Liver (tissue), 9 donors: ENCODE measurements around the gene APELA. TPM values are rescaled to one million over a fixed set of nuclear protein-coding genes. Genes with fewer than 3 reads are reported as not detected.
"Not testable (repeated sequence)": the region's sequence is repeated elsewhere in the genome, so short reads cannot be mapped to it uniquely, and the experiment has no call there.

Source experiments
- DNase-seq: peaks from one replicate; pipeline ENCODE4 v3.0.0-alpha.2; 2017; ENCODE audit warnings: low spot score
- H3K27ac ChIP-seq, 2 donors: one replicate each; pipeline ENCODE4 v1.7.0; 2013; ENCODE audit warnings: inconsistent platforms in 2 of 2, low read length in 2 of 2, control low read depth in 1 of 2, low read depth in 1 of 2, mild to moderate bottlenecking in 1 of 2
- H3K27me3 ChIP-seq, 4 donors: one replicate each; pipeline versions ENCODE4 v1.6.1 to v1.7.0; 2013; ENCODE audit warnings: low read length in 3 of 4, inconsistent platforms in 1 of 4, mild to moderate bottlenecking in 1 of 4, moderate library complexity in 1 of 4; ENCODE audit not compliant: control insufficient read depth in 4 of 4, insufficient read depth in 4 of 4
- H3K36me3 ChIP-seq, 4 donors: one replicate each; pipeline versions ENCODE4 v1.6.1 to v1.7.0; 2013; ENCODE audit warnings: low read length in 3 of 4, mild to moderate bottlenecking in 3 of 4, low read depth in 1 of 4, moderate library complexity in 1 of 4; ENCODE audit not compliant: control insufficient read depth in 4 of 4, insufficient read depth in 3 of 4
- H3K4me1 ChIP-seq, 4 donors: one replicate each; pipeline versions ENCODE4 v1.6.1 to v1.7.0; 2013; ENCODE audit warnings: low read length in 3 of 4, mild to moderate bottlenecking in 3 of 4, moderate library complexity in 1 of 4; ENCODE audit not compliant: control insufficient read depth in 4 of 4, insufficient read depth in 4 of 4
- H3K4me3 ChIP-seq, 3 donors: one replicate each; pipeline versions ENCODE4 v1.6.1 to v1.7.0; 2013; ENCODE audit warnings: low read length in 3 of 3, control low read depth in 1 of 3, low read depth in 1 of 3, mild to moderate bottlenecking in 1 of 3
- H3K9ac ChIP-seq, 2 donors: one replicate each; pipeline ENCODE4 v1.7.0; 2013; ENCODE audit warnings: low read length in 2 of 2, mild to moderate bottlenecking in 2 of 2, moderate library complexity in 2 of 2, control low read depth in 1 of 2, low read depth in 1 of 2
- H3K9me3 ChIP-seq, 4 donors: one replicate each; pipeline versions ENCODE4 v1.6.1 to v1.7.0; 2013; ENCODE audit warnings: low read length in 3 of 4; ENCODE audit not compliant: control insufficient read depth in 4 of 4
- EGR1 ChIP-seq, 2 donors: IDR thresholded peaks; 2 replicates each; pipeline ENCODE4 v1.6.1; 2016 to 2018; ENCODE audit warnings: antibody characterized with exemption in 2 of 2, low read depth in 2 of 2
- FOXA1 ChIP-seq: IDR thresholded peaks from 2 replicates; pipeline ENCODE4 v1.6.1; 2016; ENCODE audit warnings: antibody characterized with exemption
- HNF4A ChIP-seq, 2 donors: conservative IDR thresholded peaks; 2 replicates each; pipeline ENCODE4 v1.6.1; 2016; ENCODE audit warnings: antibody characterized with exemption in 2 of 2, mild to moderate bottlenecking in 2 of 2
- MAX ChIP-seq: IDR thresholded peaks from 2 replicates; pipeline ENCODE4 v1.6.1; 2016; ENCODE audit warnings: antibody characterized with exemption
- NR2F2 ChIP-seq: IDR thresholded peaks from 2 replicates; pipeline ENCODE4 v1.6.1; 2016; ENCODE audit warnings: antibody characterized with exemption
- RAD21 ChIP-seq, 2 donors: IDR thresholded peaks; 2 replicates each; pipeline ENCODE4 v1.6.1; 2016; ENCODE audit warnings: antibody characterized with exemption in 2 of 2, mild to moderate bottlenecking in 2 of 2
- REST ChIP-seq: IDR thresholded peaks from 2 replicates; pipeline ENCODE4 v1.6.1; 2016; ENCODE audit warnings: antibody characterized with exemption, mild to moderate bottlenecking
- RXRA ChIP-seq, 2 donors: IDR thresholded peaks; 2 replicates each; pipeline ENCODE4 v1.6.1; 2017 to 2018; ENCODE audit warnings: antibody characterized with exemption in 2 of 2, mild to moderate bottlenecking in 1 of 2
- WGBS: extraction: QIAGEN DNeasy Blood & Tissue Kit; methylation state at CpG from one replicate; pipeline ENCODE4 v1.1.7; 2013; 5-methylcytosine and 5-hydroxymethylcytosine counted together
- polyA plus RNA-seq, 2 donors: library from polyadenylated mRNA; stranded (reverse) in 1 of 2; unstranded in 1 of 2; fragments of 200-250 nt in 1 of 2; fragments of >200 nt in 1 of 2; fragmentation: Nextera tagmentation in 1 of 2; extraction: Ambion mirVana in 1 of 2; gene quantifications; one replicate each; pipeline versions ENCODE4 v1.2.1 to v1.2.3, GENCODE V29; 2013 to 2015
- total RNA-seq, 2 donors: library from RNA; depleted of rRNA; stranded (reverse); fragments of >200 nt; gene quantifications; one replicate each; pipeline ENCODE4 v1.2.3, GENCODE V29; 2014
- TF ChIP-seq, protein P1 (sequence below): fragments of 150-350 bp; IDR thresholded peaks from 2 replicates; pipeline ENCODE4 v1.5.1; 2017; ENCODE audit warnings: improper control_type of control experiment, low read depth, low read length; ENCODE audit not compliant: missing input control
- donor health status: healthy.
- donor health status: healthy.
- donor health status: healthy.
- donor health status: healthy.
- donor health status: healthy.

The APELA gene
- total and polyA plus RNA-seq, 4 donors = 1.6 TPM; not detected in 3

DNA sequence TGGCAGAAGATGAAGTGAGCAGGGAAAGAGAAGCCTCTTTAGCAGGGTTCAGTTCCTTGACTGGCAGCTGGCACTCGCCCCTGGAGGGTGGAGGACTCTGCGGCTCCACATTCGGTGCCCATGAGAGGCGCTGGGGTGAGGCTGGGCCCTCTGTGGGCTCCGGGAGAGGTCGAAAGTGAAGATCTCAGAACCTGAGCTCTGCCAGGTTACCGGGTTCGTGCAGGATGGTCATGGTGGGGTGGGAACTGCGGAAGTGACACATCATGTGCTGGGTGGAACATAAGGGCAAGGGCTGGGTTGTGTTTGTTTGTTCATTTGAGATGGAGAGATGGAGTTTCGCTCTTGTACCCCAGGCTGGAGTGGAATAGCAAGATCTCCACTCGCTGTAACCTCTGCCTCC is 56.3 kb downstream of the APELA start:
- Histone ChIP-seq H3K27me3 (no peaks in the 10 kb centered on the region), H3K9ac (no peak overlapping the region), H3K4me1 (no peaks in the 10 kb centered on the region), H3K4me3 (no peak overlapping the region), H3K9me3 (no peaks in the 10 kb centered on the region), H3K36me3 (no peaks in the 10 kb centered on the region), H3K27ac (no peak overlapping the region)
- no peak for TF ChIP-seq FOXA1
- TF ChIP-seq EGR1 (IDR thresholded peaks at IDR 0.05; ENCODE audit: low read depth in 2 of 2) = no peak
- TF ChIP-seq NR2F2 = no peak
- no peak for TF ChIP-seq MAX
- TF ChIP-seq, protein P1, sequence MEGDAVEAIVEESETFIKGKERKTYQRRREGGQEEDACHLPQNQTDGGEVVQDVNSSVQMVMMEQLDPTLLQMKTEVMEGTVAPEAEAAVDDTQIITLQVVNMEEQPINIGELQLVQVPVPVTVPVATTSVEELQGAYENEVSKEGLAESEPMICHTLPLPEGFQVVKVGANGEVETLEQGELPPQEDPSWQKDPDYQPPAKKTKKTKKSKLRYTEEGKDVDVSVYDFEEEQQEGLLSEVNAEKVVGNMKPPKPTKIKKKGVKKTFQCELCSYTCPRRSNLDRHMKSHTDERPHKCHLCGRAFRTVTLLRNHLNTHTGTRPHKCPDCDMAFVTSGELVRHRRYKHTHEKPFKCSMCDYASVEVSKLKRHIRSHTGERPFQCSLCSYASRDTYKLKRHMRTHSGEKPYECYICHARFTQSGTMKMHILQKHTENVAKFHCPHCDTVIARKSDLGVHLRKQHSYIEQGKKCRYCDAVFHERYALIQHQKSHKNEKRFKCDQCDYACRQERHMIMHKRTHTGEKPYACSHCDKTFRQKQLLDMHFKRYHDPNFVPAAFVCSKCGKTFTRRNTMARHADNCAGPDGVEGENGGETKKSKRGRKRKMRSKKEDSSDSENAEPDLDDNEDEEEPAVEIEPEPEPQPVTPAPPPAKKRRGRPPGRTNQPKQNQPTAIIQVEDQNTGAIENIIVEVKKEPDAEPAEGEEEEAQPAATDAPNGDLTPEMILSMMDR = no peak
- TF ChIP-seq RAD21 (IDR thresholded peaks at IDR 0.05) = no peak
- no peak for TF ChIP-seq HNF4A (conservative IDR thresholded peaks at IDR 0.05)
- DNase-seq = no peak
- WGBS = 82% methylated on average over 11 of the region's 11 CpGs

DNA sequence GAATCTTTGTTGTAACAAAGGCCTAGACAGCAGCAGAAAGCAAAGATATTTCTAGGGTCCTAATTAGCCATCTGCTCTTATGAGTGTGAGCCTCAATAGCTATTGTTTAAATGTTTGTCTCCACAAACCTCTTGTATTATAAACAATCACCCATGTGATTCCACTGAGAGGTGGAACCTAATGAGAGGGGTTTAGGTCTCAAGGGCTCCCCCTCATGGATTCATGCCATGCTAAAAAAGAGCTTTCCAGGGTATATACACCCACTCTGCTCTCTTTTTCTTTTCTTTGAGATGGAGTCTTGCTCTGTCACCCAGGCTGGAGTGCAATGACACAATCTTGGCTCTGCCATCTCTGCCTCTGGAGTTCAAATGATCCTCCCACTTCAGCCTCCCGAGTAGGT is 58.4 kb downstream of the APELA start:
- H3K9ac ChIP-seq = no peak overlapping the region
- no peaks in the 10 kb centered on the region for H3K4me1 ChIP-seq
- no peaks in the 10 kb centered on the region for H3K36me3 ChIP-seq
- WGBS = 60% methylated on average over 1 of the region's 1 CpG
- H3K27me3 ChIP-seq = peaks cover 0 to 2% (median 0%) of the 10 kb centered on the region in 4 donors
- H3K9me3 ChIP-seq = no peaks in the 10 kb centered on the region
- DNase-seq = no peak
- no peak overlapping the region for H3K27ac ChIP-seq
- TF ChIP-seq NR2F2 (no peak), RAD21 (IDR thresholded peaks at IDR 0.05) (no peak), HNF4A (conservative IDR thresholded peaks at IDR 0.05) (no peak), MAX (no peak), RXRA (IDR thresholded peaks at IDR 0.05) (no peak), REST (no peak)
- no peak overlapping the region for H3K4me3 ChIP-seq

DNA sequence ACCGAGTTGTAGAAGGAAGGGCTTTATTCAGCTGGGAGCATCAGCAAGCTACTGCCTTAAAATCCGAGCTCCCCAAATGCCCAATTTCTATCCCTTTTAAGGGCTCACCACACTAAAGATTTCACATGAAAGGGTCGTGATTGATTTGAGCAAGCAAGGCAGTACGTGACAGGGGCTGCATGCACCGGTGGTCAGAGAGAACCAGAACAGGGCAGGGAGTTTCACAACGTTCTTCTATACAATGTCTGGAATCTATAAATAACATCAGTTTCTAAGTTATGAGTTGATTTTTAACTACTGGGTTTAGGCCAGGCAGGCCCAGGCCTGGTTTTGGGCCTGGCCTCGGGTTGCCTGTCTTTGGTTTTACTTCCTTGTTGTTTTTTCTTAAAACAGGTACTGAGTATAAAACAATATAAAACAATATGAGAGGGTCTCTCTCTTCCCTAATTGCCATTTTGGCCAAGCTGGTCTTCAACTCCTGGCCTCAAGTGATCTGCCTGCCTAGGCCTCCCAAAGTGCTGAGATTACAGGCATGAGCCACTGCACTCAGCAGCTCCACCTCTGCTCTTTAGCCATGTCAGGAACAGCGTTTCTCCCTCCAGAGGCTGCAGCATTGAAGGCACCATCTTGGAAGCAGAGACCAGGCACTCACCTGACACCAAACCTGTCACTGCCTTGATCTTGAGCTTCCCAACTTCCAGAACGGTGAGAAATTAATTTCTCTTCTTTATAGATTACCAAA is 59.1 kb downstream of the APELA start:
- H3K9ac ChIP-seq, H3K4me1 ChIP-seq, H3K27me3 ChIP-seq, DNase-seq, H3K36me3 ChIP-seq, H3K9me3 ChIP-seq, H3K4me3 ChIP-seq, H3K27ac ChIP-seq: not testable (repeated sequence)
- 83% methylated on average over 9 of the region's 9 CpGs for WGBS
